HG03097 (cell line): ENCODE measurements around the gene CROCC.
A peak's percentile ranks its signal among the peaks of the same experiment; 100 is the strongest.
"Not testable (repeated sequence)": the region's sequence is repeated elsewhere in the genome, so short reads cannot be mapped to it uniquely, and the experiment has no call there.

Experiments
- ATAC-seq: cut with Tn5 transposase; IDR thresholded peaks from one replicate; pipeline ENCODE4 v1.9.1; 2021; ENCODE audit not compliant: unreplicated experiment, low FRiP score

Gene CROCC

GRCh38 chr1:16921391-16922185, at the start of gene CROCC:
Gene CROCC, plus strand, starts transcription at chr1:16921931. Its CDS starts 88 bp downstream, at chr1:16922019.
- no peak for ATAC-seq

- ATAC-seq = not testable (repeated sequence)
Measured at GRCh38 chr1:16872152-16873075, 49.3 kb upstream of the CROCC start.

GRCh38 chr1:16873076-16873879, 48.5 kb upstream of the CROCC start:
- ATAC-seq = not testable (repeated sequence)

- not testable (repeated sequence) for ATAC-seq
Measured at GRCh38 chr1:16874968-16875765, 46.6 kb upstream of the CROCC start.

- not testable (repeated sequence) for ATAC-seq
Measured at GRCh38 chr1:16881742-16882141, 40.0 kb upstream of the CROCC start.

- ATAC-seq = no peak
Measured at GRCh38 chr1:16882986-16883385, 38.7 kb upstream of the CROCC start.

GRCh38 chr1:16884487-16884886, 37.2 kb upstream of the CROCC start:
- not testable (repeated sequence) for ATAC-seq

- no peak for ATAC-seq
Measured at GRCh38 chr1:16886860-16887605, 34.7 kb upstream of the CROCC start.

- ATAC-seq = no peak
Measured at GRCh38 chr1:16888860-16889816, 32.6 kb upstream of the CROCC start.

GRCh38 chr1:16890539-16891021, 31.2 kb upstream of the CROCC start:
- ATAC-seq = not testable (repeated sequence)

- not testable (repeated sequence) for ATAC-seq
Measured at GRCh38 chr1:16891057-16891456, 30.7 kb upstream of the CROCC start.

GRCh38 chr1:16892978-16893525, 28.7 kb upstream of the CROCC start:
- not testable (repeated sequence) for ATAC-seq

- not testable (repeated sequence) for ATAC-seq
Measured at GRCh38 chr1:16893796-16894195, 27.9 kb upstream of the CROCC start.

GRCh38 chr1:16894338-16894737, 27.4 kb upstream of the CROCC start:
- ATAC-seq = not testable (repeated sequence)

GRCh38 chr1:16895233-16895597, 26.5 kb upstream of the CROCC start:
- not testable (repeated sequence) for ATAC-seq

GRCh38 chr1:16895598-16896315, 26.0 kb upstream of the CROCC start, which contains the start of gene RNU1-2:
Gene RNU1-2, plus strand, starts transcription at chr1:16895980.
- ATAC-seq = peak; percentile 100
